PC-3 (cell line): ENCODE results near the gene SMAP1.

ENCODE experiments used
- CTCF ChIP-seq: fragments of 300-600 bp; sonication (generic); conservative IDR thresholded peaks from 2 replicates; pipeline ENCODE4 v1.5.1; 2017; ENCODE audit warnings: antibody characterized with exemption, low read depth, mild to moderate bottlenecking, low read length
- EZH2 ChIP-seq: fragments of 300-600 bp; sonication (generic); IDR thresholded peaks from one replicate; pipeline ENCODE4 v1.6.1; 2017; ENCODE audit warnings: antibody characterized with exemption, mild to moderate bottlenecking, low read length; ENCODE audit not compliant: unreplicated experiment

- TF ChIP-seq CTCF (no peak), EZH2 (no peak)
These were observed 49.5 kb downstream of the SMAP1 start for GRCh38 chr6:70717038-70717801.
